ENCODE results near the gene USP2.

The USP2 gene

GRCh38 chr11:119309411-119309810, 72.1 kb downstream of the USP2 start:
- DNase-seq (ENCODE audit: low read depth), result no peak
- TF ChIP-seq, protein P1, sequence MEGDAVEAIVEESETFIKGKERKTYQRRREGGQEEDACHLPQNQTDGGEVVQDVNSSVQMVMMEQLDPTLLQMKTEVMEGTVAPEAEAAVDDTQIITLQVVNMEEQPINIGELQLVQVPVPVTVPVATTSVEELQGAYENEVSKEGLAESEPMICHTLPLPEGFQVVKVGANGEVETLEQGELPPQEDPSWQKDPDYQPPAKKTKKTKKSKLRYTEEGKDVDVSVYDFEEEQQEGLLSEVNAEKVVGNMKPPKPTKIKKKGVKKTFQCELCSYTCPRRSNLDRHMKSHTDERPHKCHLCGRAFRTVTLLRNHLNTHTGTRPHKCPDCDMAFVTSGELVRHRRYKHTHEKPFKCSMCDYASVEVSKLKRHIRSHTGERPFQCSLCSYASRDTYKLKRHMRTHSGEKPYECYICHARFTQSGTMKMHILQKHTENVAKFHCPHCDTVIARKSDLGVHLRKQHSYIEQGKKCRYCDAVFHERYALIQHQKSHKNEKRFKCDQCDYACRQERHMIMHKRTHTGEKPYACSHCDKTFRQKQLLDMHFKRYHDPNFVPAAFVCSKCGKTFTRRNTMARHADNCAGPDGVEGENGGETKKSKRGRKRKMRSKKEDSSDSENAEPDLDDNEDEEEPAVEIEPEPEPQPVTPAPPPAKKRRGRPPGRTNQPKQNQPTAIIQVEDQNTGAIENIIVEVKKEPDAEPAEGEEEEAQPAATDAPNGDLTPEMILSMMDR (IDR thresholded peaks at IDR 0.05; ENCODE audit: low read length, missing control alignments), result no peak
- no peak overlapping the region for H3K4me3 ChIP-seq (replicated peaks; ENCODE audit: low read depth, low read length)

DNA sequence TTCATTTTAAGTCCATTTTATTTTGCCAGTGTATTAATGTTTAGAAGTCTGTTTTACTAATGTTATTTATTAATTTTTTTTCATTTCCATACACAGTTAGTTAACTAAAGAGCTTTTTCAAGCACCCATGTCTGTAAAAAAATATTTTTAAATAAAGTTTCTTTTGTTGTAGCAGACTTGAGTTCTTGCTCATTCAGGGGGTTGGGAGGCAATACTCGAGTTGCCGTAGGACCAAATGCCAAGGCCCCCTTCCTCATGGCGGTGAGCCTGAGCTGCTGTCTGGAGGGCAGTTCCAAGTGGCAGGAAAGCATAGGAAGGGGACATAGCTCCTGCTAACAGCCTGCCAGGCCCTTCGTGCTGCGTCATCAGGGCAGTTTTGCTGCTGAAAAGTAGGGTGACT, 73.5 kb downstream of the USP2 start:
- TF ChIP-seq, protein P1 (IDR thresholded peaks at IDR 0.05; ENCODE audit: low read length, missing control alignments), result no peak
- no peak overlapping the region for H3K4me3 ChIP-seq (replicated peaks; ENCODE audit: low read depth, low read length)
- DNase-seq (ENCODE audit: low read depth), result no peak

GRCh38 chr11:119307219-119307618, 74.3 kb downstream of the USP2 start:
- H3K4me3 ChIP-seq (replicated peaks; ENCODE audit: low read depth, low read length), result no peak overlapping the region
- DNase-seq (ENCODE audit: low read depth), result no peak
- TF ChIP-seq, protein P1 (IDR thresholded peaks at IDR 0.05; ENCODE audit: low read length, missing control alignments), result peak; percentile 16

DNA sequence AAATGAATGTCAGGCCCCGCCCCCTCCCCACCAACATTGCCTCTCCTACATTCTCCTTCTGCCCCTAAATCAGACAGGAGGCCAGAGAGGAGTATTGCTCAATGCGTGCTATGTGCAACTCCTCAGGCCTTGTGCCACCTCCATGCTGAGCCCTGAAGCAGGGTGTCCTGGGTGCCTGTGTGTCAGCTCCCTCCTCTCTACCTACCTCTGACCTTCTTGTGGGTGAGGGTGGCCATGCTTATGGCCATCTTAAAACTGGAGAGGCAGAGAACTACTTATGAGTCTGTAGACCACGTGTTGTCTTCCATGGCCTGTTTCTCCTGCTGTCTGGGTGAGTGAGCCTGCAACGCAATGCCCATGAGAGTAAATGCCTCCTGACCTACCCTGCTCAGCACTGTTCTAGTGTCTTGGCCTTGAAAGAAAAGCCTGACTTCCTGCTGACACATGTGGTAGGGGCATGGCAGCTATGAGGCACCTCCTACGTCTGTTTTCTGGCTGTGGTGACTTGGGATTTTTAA, 75.1 kb downstream of the USP2 start:
- peak; percentile 49 for DNase-seq (ENCODE audit: low read depth)
- TF ChIP-seq, protein P1 (IDR thresholded peaks at IDR 0.05; ENCODE audit: low read length, missing control alignments), result no peak
- no peak overlapping the region for H3K4me3 ChIP-seq (replicated peaks; ENCODE audit: low read depth, low read length)

- H3K4me3 ChIP-seq (replicated peaks; ENCODE audit: low read depth, low read length), result no peak overlapping the region
- TF ChIP-seq, protein P1 (IDR thresholded peaks at IDR 0.05; ENCODE audit: low read length, missing control alignments), result no peak
- no peak for DNase-seq (ENCODE audit: low read depth)
Observed at GRCh38 chr11:119305556-119306372, 75.7 kb downstream of the USP2 start.
